Activated naive CD8-positive, alpha-beta T cell (primary cell): ENCODE data around the gene SYNGAP1.
A peak's percentile ranks its signal among the peaks of the same experiment; 100 is the strongest.

Source experiments
- H3K27ac Mint-ChIP-seq: one replicate; pipeline ENCODE4 v1.8.0; 2021; ENCODE audit warnings: mixed read lengths
- H3K27me3 Mint-ChIP-seq: one replicate; pipeline ENCODE4 v1.8.0; 2021; ENCODE audit warnings: mixed read lengths
- H3K36me3 Mint-ChIP-seq: one replicate; pipeline ENCODE4 v1.8.0; 2021; ENCODE audit warnings: mixed read lengths
- H3K4me1 Mint-ChIP-seq: one replicate; pipeline ENCODE4 v1.8.0; 2021; ENCODE audit warnings: low read depth, mixed read lengths
- H3K4me3 Mint-ChIP-seq: one replicate; pipeline ENCODE4 v1.8.0; 2021; ENCODE audit warnings: mild to moderate bottlenecking, mixed read lengths
- H3K9me3 Mint-ChIP-seq: one replicate; pipeline ENCODE4 v1.8.0; 2021; ENCODE audit warnings: low read depth, mixed read lengths

The SYNGAP1 gene

GRCh38 chr6:33413241-33414120 lies 6.4 kb upstream of the SYNGAP1 start:
- Mint-ChIP-seq H3K36me3 (peaks cover 2% of the 10 kb centered on the region), H3K27ac (peak overlapping the region; percentile 89), H3K27me3 (no peaks in the 10 kb centered on the region), H3K4me3 (peak overlapping the region; percentile 49), H3K4me1 (peaks cover 70% of the 10 kb centered on the region), H3K9me3 (no peaks in the 10 kb centered on the region)

DNA sequence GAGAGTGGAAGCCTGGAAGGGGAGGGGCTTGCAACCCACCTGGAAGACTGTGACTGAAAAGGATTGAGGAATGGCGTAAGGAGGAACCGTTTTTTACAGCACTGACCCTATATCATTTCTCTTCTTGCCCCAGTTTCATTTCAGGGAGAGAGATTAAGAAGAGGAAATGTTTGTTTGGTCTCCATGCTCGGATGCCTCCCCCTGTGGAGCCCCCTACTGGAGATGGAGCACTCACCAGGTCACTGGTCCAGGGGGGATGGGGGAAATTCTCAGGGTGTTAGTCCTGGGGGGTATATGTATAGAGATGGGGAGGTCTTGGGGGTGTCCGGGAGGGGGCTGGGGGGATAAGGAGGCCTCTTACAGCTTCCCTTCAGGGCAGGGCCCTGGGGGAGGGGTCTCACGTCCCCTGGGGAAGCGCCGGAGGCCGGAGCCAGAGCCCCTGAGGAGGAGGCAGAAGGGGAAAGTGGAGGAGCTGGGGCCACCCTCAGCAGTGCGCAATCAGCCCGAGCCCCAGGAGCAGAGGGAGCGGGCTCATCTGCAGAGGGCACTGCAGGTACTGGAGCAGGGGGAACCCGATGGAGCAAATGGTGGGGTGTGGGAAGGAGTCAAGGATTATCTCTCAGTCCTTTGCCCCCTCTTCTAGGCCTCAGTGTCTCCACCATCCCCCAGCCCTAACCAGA lies 5.1 kb upstream of the SYNGAP1 start:
- H3K27me3 Mint-ChIP-seq, result no peaks in the 10 kb centered on the region
- no peak overlapping the region for H3K4me3 Mint-ChIP-seq
- H3K36me3 Mint-ChIP-seq, result peaks cover 2% of the 10 kb centered on the region
- peaks cover 78% of the 10 kb centered on the region for H3K4me1 Mint-ChIP-seq
- H3K9me3 Mint-ChIP-seq, result no peaks in the 10 kb centered on the region
- peak overlapping the region; percentile 83 for H3K27ac Mint-ChIP-seq

- peaks cover 78% of the 10 kb centered on the region for H3K4me1 Mint-ChIP-seq
- peak overlapping the region; percentile 83 for H3K27ac Mint-ChIP-seq
- peak overlapping the region; percentile 49 for H3K4me3 Mint-ChIP-seq
- peaks cover 2% of the 10 kb centered on the region for H3K36me3 Mint-ChIP-seq
- no peaks in the 10 kb centered on the region for H3K9me3 Mint-ChIP-seq
- H3K27me3 Mint-ChIP-seq, result no peaks in the 10 kb centered on the region
Measured at GRCh38 chr6:33415831-33416230, 4.0 kb upstream of the SYNGAP1 start.

GRCh38 chr6:33416386-33417127 lies 3.3 kb upstream of the SYNGAP1 start:
- no peaks in the 10 kb centered on the region for H3K27me3 Mint-ChIP-seq
- peak overlapping the region; percentile 94 for H3K4me3 Mint-ChIP-seq
- H3K36me3 Mint-ChIP-seq, result peaks cover 2% of the 10 kb centered on the region
- H3K27ac Mint-ChIP-seq, result peak overlapping the region; percentile 99
- no peaks in the 10 kb centered on the region for H3K9me3 Mint-ChIP-seq
- peaks cover 81% of the 10 kb centered on the region for H3K4me1 Mint-ChIP-seq

DNA sequence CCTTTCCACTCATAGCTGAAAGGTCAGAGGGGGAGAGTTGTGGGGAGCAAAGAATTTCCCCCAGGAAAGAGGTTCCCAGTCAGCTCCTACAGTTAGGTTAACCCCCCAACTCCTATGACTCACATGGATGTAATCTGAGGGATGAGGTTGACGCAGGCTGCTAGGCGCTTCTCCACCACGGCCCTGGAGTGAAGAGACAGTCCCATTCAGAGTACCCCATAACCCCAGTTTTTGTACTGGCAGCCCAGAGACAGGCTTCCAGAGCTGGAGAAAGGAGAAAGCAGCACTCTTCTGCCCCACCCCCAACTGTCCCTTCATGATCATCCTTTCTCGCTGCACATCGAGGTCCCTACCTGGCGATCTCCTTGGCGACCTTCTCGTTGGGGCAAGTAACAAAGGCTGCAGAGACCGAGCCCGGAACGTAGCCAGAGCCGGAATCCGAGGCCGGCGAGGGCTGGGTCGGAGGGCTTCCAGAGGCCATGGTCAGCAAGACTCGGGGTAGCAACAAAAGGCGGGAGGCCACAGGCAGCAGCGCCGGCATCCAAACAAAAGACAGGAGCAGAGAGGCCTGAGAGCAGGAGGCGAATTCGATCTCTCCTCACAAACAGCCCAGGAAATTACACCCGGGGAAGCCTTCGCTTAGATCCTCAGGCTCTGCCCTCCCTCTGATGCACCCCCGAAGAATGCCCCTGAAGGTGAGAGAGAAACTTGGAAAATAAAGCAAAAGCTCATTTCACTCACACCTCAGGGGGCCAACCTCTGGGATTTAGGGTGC lies 2.5 kb upstream of the SYNGAP1 start:
- Mint-ChIP-seq H3K36me3 (peaks cover 2% of the 10 kb centered on the region), H3K4me1 (peaks cover 79% of the 10 kb centered on the region), H3K27me3 (no peaks in the 10 kb centered on the region), H3K27ac (peak overlapping the region; percentile 99), H3K4me3 (peak overlapping the region; percentile 94), H3K9me3 (no peaks in the 10 kb centered on the region)

DNA sequence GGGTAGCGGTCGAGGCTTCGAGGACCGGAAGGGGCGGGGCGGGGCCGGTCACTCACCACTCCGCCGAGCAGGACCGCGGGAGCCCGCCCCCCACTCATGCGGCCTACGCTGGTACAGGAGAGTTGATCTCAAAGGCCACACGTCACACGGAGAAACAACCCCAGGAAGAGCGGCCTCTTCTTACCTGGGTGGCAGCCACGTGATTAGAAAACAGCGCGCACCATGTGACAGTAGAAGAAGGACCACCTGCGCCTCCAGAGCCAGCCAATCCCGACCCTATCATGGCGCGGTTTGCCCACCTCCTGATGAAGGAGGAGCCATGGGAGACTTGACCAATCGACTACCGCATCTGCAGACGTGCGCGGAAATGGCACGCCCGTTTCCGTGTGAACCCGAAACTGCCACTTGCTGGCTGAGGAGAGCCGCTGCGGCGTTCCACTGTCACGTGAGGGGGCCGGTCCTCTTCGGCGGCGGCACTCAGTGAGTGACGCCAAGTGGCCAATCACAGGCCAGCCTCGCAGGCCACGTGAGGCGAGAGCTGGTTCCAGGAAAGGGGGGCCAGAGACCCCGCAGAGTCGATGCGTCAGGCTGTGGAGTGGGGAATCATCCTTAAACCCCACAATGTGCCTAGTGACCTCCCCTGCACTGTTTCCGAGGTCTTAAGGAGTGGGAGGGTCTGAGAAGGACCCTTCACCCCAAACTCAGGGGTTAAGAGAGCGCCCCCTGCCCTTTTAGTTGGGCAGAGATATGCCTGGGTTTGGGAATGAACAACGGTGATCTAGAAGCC lies 1.8 kb upstream of the SYNGAP1 start, which contains the start of gene CUTA:
Gene CUTA (minus strand): TSS at position 205 of the 787 bp plus-strand sequence. CDS start 107 bp downstream, at position 98.
- Mint-ChIP-seq H3K27ac (peak within 1 kb of the TSS; percentile 99), H3K4me1 (peaks cover 74% of the 10 kb centered on the region), H3K9me3 (no peaks in the 10 kb centered on the region), H3K36me3 (peaks cover 2% of the 10 kb centered on the region), H3K27me3 (no peaks in the 10 kb centered on the region), H3K4me3 (peak within 1 kb of the TSS; percentile 94)

GRCh38 chr6:33418690-33419291 lies 1.1 kb upstream of the SYNGAP1 start:
- H3K9me3 Mint-ChIP-seq, result no peaks in the 10 kb centered on the region
- H3K4me1 Mint-ChIP-seq, result peaks cover 74% of the 10 kb centered on the region
- H3K4me3 Mint-ChIP-seq, result peak overlapping the region; percentile 94
- H3K36me3 Mint-ChIP-seq, result peaks cover 2% of the 10 kb centered on the region
- H3K27me3 Mint-ChIP-seq, result no peaks in the 10 kb centered on the region
- H3K27ac Mint-ChIP-seq, result peak overlapping the region; percentile 99

DNA sequence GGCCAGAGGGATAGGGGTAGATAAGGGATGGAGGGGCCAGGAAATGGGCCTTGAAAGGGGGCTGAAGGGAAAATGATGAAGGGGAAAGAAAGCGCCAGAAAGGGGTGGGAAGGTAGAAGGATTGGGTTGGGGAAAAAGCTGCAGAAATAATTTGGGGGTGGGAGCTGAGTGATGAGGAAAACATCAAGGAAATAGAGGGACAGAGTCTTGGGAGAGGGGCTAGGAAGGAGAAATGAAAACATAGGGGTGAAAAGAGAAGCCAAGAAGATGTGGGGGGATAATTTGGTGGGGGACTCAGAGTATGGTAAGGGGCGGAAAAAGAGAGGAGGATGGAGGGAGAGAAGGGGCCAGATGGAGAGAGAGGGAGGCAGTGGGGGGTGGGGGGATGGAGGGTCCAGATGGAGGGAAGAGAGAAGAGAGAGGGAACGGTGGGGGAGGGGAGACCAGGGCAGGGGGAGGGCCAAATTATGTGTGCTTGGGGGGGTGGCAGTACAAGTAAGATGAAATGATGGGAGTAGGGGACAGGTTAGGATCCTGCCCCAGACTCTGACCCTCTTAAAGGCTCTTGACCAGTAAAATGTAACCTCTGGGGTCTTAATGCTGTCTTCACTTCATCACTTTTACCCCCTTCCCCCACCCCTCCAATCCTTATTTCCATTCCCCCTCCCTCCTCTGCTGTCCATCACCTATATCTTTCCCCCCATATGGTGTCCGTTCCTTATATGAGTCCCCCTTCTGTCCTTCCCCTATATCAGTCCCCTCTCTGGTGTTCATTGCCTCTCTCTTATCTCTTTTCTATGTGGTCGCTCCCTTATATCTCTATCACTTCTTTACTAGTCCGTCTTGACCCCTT lies 852 bp downstream of the SYNGAP1 start:
- Mint-ChIP-seq H3K4me3 (peak overlapping the region; percentile 46), H3K27me3 (no peaks in the 10 kb centered on the region), H3K9me3 (no peaks in the 10 kb centered on the region), H3K4me1 (peaks cover 75% of the 10 kb centered on the region), H3K27ac (no peak overlapping the region), H3K36me3 (peaks cover 2% of the 10 kb centered on the region)

GRCh38 chr6:33421344-33421643 lies 1.4 kb downstream of the SYNGAP1 start:
- peaks cover 2% of the 10 kb centered on the region for H3K36me3 Mint-ChIP-seq
- peaks cover 73% of the 10 kb centered on the region for H3K4me1 Mint-ChIP-seq
- H3K4me3 Mint-ChIP-seq, result peak overlapping the region; percentile 44
- no peaks in the 10 kb centered on the region for H3K27me3 Mint-ChIP-seq
- no peak overlapping the region for H3K27ac Mint-ChIP-seq
- no peaks in the 10 kb centered on the region for H3K9me3 Mint-ChIP-seq

- peak overlapping the region; percentile 89 for H3K4me3 Mint-ChIP-seq
- H3K4me1 Mint-ChIP-seq, result peaks cover 68% of the 10 kb centered on the region
- no peaks in the 10 kb centered on the region for H3K27me3 Mint-ChIP-seq
- H3K36me3 Mint-ChIP-seq, result no peaks in the 10 kb centered on the region
- peak overlapping the region; percentile 84 for H3K27ac Mint-ChIP-seq
- H3K9me3 Mint-ChIP-seq, result no peaks in the 10 kb centered on the region
Measured at GRCh38 chr6:33423777-33424176, 3.9 kb downstream of the SYNGAP1 start.

GRCh38 chr6:33424855-33425667 lies 5.2 kb downstream of the SYNGAP1 start:
- Mint-ChIP-seq H3K27me3 (no peaks in the 10 kb centered on the region), H3K9me3 (no peaks in the 10 kb centered on the region), H3K4me1 (peaks cover 69% of the 10 kb centered on the region), H3K36me3 (no peaks in the 10 kb centered on the region), H3K4me3 (peak overlapping the region; percentile 89), H3K27ac (peak overlapping the region; percentile 84)
